Keratinocyte (primary cell): ENCODE results near the gene WEE2. TPM values are rescaled to one million over a fixed set of nuclear protein-coding genes. Genes with fewer than 3 reads are reported as not detected.

Experiments
- DNase-seq: peaks from one replicate; pipeline ENCODE4 v3.0.0-alpha.2; 2011; ENCODE audit warnings: low read depth, missing footprints, low spot score
- FAIRE-seq: peaks from 2 replicates; lab custom pipeline; 2011; peaks lifted over from hg19 to GRCh38; lab: Jason Lieb, UNC
- H2AFZ ChIP-seq: 2 replicates; pipeline ENCODE4 v1.6.0; 2012; ENCODE audit warnings: low read length, control low read depth, inconsistent platforms; ENCODE audit not compliant: control insufficient read depth
- H3K27ac ChIP-seq: 2 replicates; pipeline ENCODE4 v1.5.1; 2011; ENCODE audit warnings: low read length; ENCODE audit not compliant: control insufficient read depth, insufficient read depth
- H3K27me3 ChIP-seq: 3 replicates; pipeline ENCODE4 v1.6.0; 2011; ENCODE audit warnings: low read length; ENCODE audit not compliant: control insufficient read depth, insufficient read depth; ENCODE audit errors: extremely low read depth
- H3K36me3 ChIP-seq, 2 experiments: 2 replicates in 1 of 2; 3 replicates in 1 of 2; pipeline ENCODE4 v1.5.1; 2011; ENCODE audit warnings: low read length in 2 of 2, mild to moderate bottlenecking in 1 of 2; ENCODE audit not compliant: control insufficient read depth in 2 of 2, insufficient read depth in 2 of 2; ENCODE audit errors: extremely low read depth in 1 of 2
- H3K4me1 ChIP-seq: 3 replicates; pipeline ENCODE4 v1.5.1; 2011; ENCODE audit warnings: low read length; ENCODE audit not compliant: control insufficient read depth, insufficient read depth; ENCODE audit errors: extremely low read depth
- H3K4me2 ChIP-seq: 3 replicates; pipeline ENCODE4 v1.6.0; 2011; ENCODE audit warnings: low read depth, low read length; ENCODE audit not compliant: control insufficient read depth, insufficient read depth; ENCODE audit errors: extremely low read depth
- H3K4me3 ChIP-seq, 3 experiments: fragments of 200-600 bp in 1 of 3; sonication (generic) in 1 of 3; 2 replicates in 2 of 3; 3 replicates in 1 of 3; pipeline ENCODE4 v1.5.1; 2011 to 2016; ENCODE audit warnings: low read length in 3 of 3, mild to moderate bottlenecking in 3 of 3, control low read depth in 2 of 3, inconsistent platforms in 1 of 3, low read depth in 1 of 3, mixed read lengths in 1 of 3, mixed run types in 1 of 3, moderate library complexity in 1 of 3; ENCODE audit not compliant: control insufficient read depth in 2 of 3, insufficient read depth in 2 of 3; ENCODE audit errors: extremely low read depth in 1 of 3
- H3K79me2 ChIP-seq: 2 replicates; pipeline ENCODE4 v1.6.0; 2012; ENCODE audit warnings: low read length; ENCODE audit not compliant: control insufficient read depth, insufficient read depth
- H3K9ac ChIP-seq: 3 replicates; pipeline ENCODE4 v1.6.0; 2011; ENCODE audit warnings: low read length; ENCODE audit not compliant: control insufficient read depth, insufficient read depth; ENCODE audit errors: extremely low read depth
- H3K9me1 ChIP-seq: 3 replicates; pipeline ENCODE4 v1.6.0; 2011; ENCODE audit warnings: low read length; ENCODE audit not compliant: control insufficient read depth, insufficient read depth; ENCODE audit errors: extremely low read depth
- H3K9me3 ChIP-seq: 2 replicates; pipeline ENCODE4 v1.5.1; 2012; ENCODE audit warnings: low read depth, low read length; ENCODE audit not compliant: control insufficient read depth
- H4K20me1 ChIP-seq: 3 replicates; pipeline ENCODE4 v1.6.0; 2011; ENCODE audit warnings: low read length; ENCODE audit not compliant: control insufficient read depth, insufficient read depth; ENCODE audit errors: extremely low read depth
- EZH2 ChIP-seq: IDR thresholded peaks from one replicate; pipeline ENCODE4 v1.6.1; 2012; ENCODE audit warnings: inconsistent platforms, mild to moderate bottlenecking, low read length, moderate library complexity
- dilution Hi-C: fragments of 300-500 bp; cut with MboI; formaldehyde crosslinking; loops from one replicate; pipeline ENCODE4 v1.7.0; 2020; ENCODE audit warnings: low sequenced_read_pairs; ENCODE audit not compliant: extremely low pct_ligation_motif_present
- polyA plus RNA-seq, 5 experiments: library from polyadenylated mRNA; depleted of rRNA in 3 of 5; stranded (reverse) in 3 of 5; stranded (forward) in 1 of 5; unstranded in 1 of 5; fragments of >200 nt; gene quantifications; 1 replicate in 1 of 5; 2 replicates in 3 of 5; 3 replicates in 1 of 5; pipeline versions ENCODE4 v1.2.1 to v1.2.3, GENCODE V29; 2011 to 2012; ENCODE audit warnings: missing spikeins in 2 of 5, low read depth in 1 of 5, low replicate concordance in 1 of 5
- TF ChIP-seq, protein P1 (sequence below), 3 experiments: IDR thresholded peaks in 1 of 3; conservative IDR thresholded peaks in 1 of 3; optimal IDR thresholded peaks in 1 of 3; 2 replicates in 2 of 3; 3 replicates in 1 of 3; pipeline versions ENCODE3 to v1.5.1; 2011; ENCODE audit warnings: low read length in 3 of 3, mild to moderate bottlenecking in 3 of 3, moderate library complexity in 2 of 3, control low read depth in 1 of 3, inconsistent platforms in 1 of 3; ENCODE audit not compliant: insufficient read depth in 2 of 3; ENCODE audit errors: extremely low read depth in 1 of 3

WEE2 gene
- polyA plus RNA-seq, 1 donor (not counting 4 experiments of a cell fraction or from before 2014, with no cell fraction given), result not detected

DNA sequence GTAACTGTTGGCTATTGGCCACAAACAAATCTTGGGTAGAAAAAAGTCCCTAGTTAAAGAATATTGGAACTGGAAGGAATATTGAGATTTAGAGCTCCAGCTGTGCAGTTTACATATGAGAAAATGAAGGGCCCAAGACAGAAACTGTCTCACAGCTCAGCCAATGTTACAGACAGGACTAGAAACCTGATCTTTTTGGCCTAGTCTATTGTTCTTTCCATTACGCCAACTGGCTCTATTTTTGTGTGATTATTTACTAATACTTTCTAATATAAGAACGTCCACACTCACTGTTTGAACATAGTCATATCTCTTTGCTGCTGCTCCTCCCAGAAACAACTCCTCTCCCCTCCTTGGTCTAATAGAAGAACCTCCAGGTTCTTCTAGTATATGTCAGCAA lies 1.2 kb downstream of the WEE2 start:
- no peaks in the 10 kb centered on the region for H3K27me3 ChIP-seq
- H3K9me1 ChIP-seq, result no peaks in the 10 kb centered on the region
- no peak for TF ChIP-seq EZH2
- TF ChIP-seq, protein P1, sequence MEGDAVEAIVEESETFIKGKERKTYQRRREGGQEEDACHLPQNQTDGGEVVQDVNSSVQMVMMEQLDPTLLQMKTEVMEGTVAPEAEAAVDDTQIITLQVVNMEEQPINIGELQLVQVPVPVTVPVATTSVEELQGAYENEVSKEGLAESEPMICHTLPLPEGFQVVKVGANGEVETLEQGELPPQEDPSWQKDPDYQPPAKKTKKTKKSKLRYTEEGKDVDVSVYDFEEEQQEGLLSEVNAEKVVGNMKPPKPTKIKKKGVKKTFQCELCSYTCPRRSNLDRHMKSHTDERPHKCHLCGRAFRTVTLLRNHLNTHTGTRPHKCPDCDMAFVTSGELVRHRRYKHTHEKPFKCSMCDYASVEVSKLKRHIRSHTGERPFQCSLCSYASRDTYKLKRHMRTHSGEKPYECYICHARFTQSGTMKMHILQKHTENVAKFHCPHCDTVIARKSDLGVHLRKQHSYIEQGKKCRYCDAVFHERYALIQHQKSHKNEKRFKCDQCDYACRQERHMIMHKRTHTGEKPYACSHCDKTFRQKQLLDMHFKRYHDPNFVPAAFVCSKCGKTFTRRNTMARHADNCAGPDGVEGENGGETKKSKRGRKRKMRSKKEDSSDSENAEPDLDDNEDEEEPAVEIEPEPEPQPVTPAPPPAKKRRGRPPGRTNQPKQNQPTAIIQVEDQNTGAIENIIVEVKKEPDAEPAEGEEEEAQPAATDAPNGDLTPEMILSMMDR (optimal IDR thresholded peaks at IDR 0.05 in 1 of 3, IDR thresholded peaks at IDR 0.05 in 1 of 3, conservative IDR thresholded peaks at IDR 0.05 in 1 of 3; ENCODE audit: extremely low read depth in 1 of 3, insufficient read depth in 2 of 3, low read length in 3 of 3), result no peak
- H3K79me2 ChIP-seq, result no peaks in the 10 kb centered on the region
- H3K9me3 ChIP-seq, result no peaks in the 10 kb centered on the region
- no peak overlapping the region for H3K4me3 ChIP-seq
- dilution Hi-C loops, result no loop called here
- no peak overlapping the region for H3K27ac ChIP-seq
- peaks cover 6% of the 10 kb centered on the region for H3K4me1 ChIP-seq
- no peak for FAIRE-seq
- no peak overlapping the region for H2AFZ ChIP-seq
- no peak overlapping the region for H3K4me2 ChIP-seq
- H4K20me1 ChIP-seq, result peaks cover under 1% of the 10 kb centered on the region
- no peak for DNase-seq
- no peaks in the 10 kb centered on the region for H3K36me3 ChIP-seq
- no peak overlapping the region for H3K9ac ChIP-seq

DNA sequence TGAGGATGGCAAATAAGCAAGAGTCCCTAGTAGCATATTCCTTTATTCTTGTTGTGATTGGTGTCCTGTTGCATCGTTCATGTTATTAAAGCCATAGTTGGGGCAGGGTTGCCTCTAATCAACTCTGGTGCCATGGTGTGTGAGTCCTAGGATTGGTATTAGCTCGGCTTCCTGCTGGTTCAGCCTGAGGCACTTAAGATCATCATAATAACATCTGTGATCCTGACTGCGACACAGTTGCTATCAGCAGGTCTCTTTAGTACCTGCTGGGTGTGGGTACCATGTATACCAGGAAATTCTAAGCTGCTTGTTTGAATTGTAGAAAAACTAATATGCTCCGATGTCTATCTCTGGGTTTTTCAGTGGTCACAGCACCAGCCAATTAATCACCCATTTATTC lies 1.6 kb downstream of the WEE2 start:
- TF ChIP-seq EZH2, result no peak
- TF ChIP-seq, protein P1 (optimal IDR thresholded peaks at IDR 0.05 in 1 of 3, IDR thresholded peaks at IDR 0.05 in 1 of 3, conservative IDR thresholded peaks at IDR 0.05 in 1 of 3; ENCODE audit: extremely low read depth in 1 of 3, insufficient read depth in 2 of 3, low read length in 3 of 3), result no peak
- dilution Hi-C loops, result no loop called here
- peak; percentile 9 for FAIRE-seq

More for the DNA sequence above, 1.6 kb downstream of the WEE2 start:
- no peak overlapping the region for H2AFZ ChIP-seq
- no peak for DNase-seq
- H3K36me3 ChIP-seq, result no peaks in the 10 kb centered on the region
- H3K4me2 ChIP-seq, result no peak overlapping the region
- no peaks in the 10 kb centered on the region for H3K79me2 ChIP-seq
- H3K9me3 ChIP-seq, result no peaks in the 10 kb centered on the region
- no peak overlapping the region for H3K27ac ChIP-seq
- H3K4me1 ChIP-seq, result peaks cover 6% of the 10 kb centered on the region
- H3K9me1 ChIP-seq, result no peaks in the 10 kb centered on the region
- H3K27me3 ChIP-seq, result no peaks in the 10 kb centered on the region
- peaks cover 2% of the 10 kb centered on the region for H4K20me1 ChIP-seq
- no peak overlapping the region for H3K4me3 ChIP-seq
- H3K9ac ChIP-seq, result no peak overlapping the region
